Left cardiac atrium (tissue), 4 donors: Measurements from ENCODE around the gene CELF2. TPM values are rescaled to one million over a fixed set of nuclear protein-coding genes. Genes with fewer than 3 reads are reported as not detected.
A peak's percentile ranks its signal among the peaks of the same experiment; 100 is the strongest.

ENCODE experiments used
- ATAC-seq, 2 donors: fragments of 200-7000 bp; cut with Tn5 transposase; one replicate each; pipeline ENCODE4 v1.9.1; 2020; ENCODE audit warnings: mild to moderate bottlenecking in 2 of 2, moderate library complexity in 2 of 2
- DNase-seq: peaks from one replicate; pipeline ENCODE4 v3.0.0-alpha.2; 2020
- intact Hi-C, 2 donors: fragments of 100-400 bp; cut with DNase I; formaldehyde crosslinking; loops; one replicate each; pipeline versions ENCODE4 v1.14.1 to v1.15.1; 2022 to 2023
- total RNA-seq, 2 donors: library from RNA; stranded (reverse); fragmentation: NEBNext Ultra II Directional; extraction: Animal tissue kit (Norgen Biotek cat#: 25700); gene quantifications; one replicate each; pipeline ENCODE4 v1.2.1, GENCODE V29; 2021
- donor health status: DM: no; HTN: yes; CAD: no.
- donor health status: DM: no; HTN: yes; CAD: no; lungs with severe emphysema.
- donor health status: DM: yes; HTN: yes; CAD: no.
- donor health status: Dilated cardiomyopathy.

Gene CELF2
- total RNA-seq, 2 donors from 2014 or later, result 68.4 to 72.5 TPM

GRCh38 chr10:11237571-11237970 is 219.9 kb downstream of the CELF2 start:
- ATAC-seq, result no peak
- intact Hi-C loops, result no loop called here
- DNase-seq, result no peak

- ATAC-seq, result peak in 1 of 2 donors; percentile 45
- no peak for DNase-seq
- intact Hi-C loops, result no loop called here
Measured at GRCh38 chr10:11238893-11239292, 221.2 kb downstream of the CELF2 start.

GRCh38 chr10:11240641-11241040 is 223.0 kb downstream of the CELF2 start:
- ATAC-seq (no peak), DNase-seq (no peak)
- intact Hi-C loops, result no loop called here

GRCh38 chr10:11242443-11243387 is 225.0 kb downstream of the CELF2 start:
- intact Hi-C loops, result no loop called here
- peak; percentile 91 to 96 for ATAC-seq
- DNase-seq, result peak; percentile 75

GRCh38 chr10:11243425-11244222 is 226.0 kb downstream of the CELF2 start:
- no peak for DNase-seq
- intact Hi-C loops, result no loop called here

GRCh38 chr10:11245095-11245479 is 227.4 kb downstream of the CELF2 start:
- no peak for ATAC-seq
- intact Hi-C loops, result no loop called here
- no peak for DNase-seq

More at GRCh38 chr10:11243425-11244222, 226.0 kb downstream of the CELF2 start:
- ATAC-seq, result no peak

- intact Hi-C loops, result no loop called here
- no peak for ATAC-seq
- DNase-seq, result no peak
Measured at GRCh38 chr10:11245510-11245909, 227.8 kb downstream of the CELF2 start.

- DNase-seq (no peak), ATAC-seq (no peak)
- intact Hi-C loops, result no loop called here
Measured at GRCh38 chr10:11245981-11246590, 228.4 kb downstream of the CELF2 start.

GRCh38 chr10:11246752-11247467 is 229.2 kb downstream of the CELF2 start:
- intact Hi-C loops, result no loop called here
- no peak for ATAC-seq
- DNase-seq, result no peak

GRCh38 chr10:11249152-11249807 is 231.6 kb downstream of the CELF2 start:
- DNase-seq (no peak), ATAC-seq (peak in 1 of 2 donors; percentile 9)
- intact Hi-C loops, result no loop called here

GRCh38 chr10:11249808-11250195 is 232.1 kb downstream of the CELF2 start:
- intact Hi-C loops, result no loop called here
- ATAC-seq (no peak), DNase-seq (no peak)

- intact Hi-C loops, result no loop called here
- DNase-seq (no peak), ATAC-seq (no peak)
Measured at GRCh38 chr10:11250304-11250703, 232.6 kb downstream of the CELF2 start.

- intact Hi-C loops, result no loop called here
- DNase-seq (no peak), ATAC-seq (no peak)
Measured at GRCh38 chr10:11252887-11253286, 235.2 kb downstream of the CELF2 start.

GRCh38 chr10:11253385-11254002 is 235.8 kb downstream of the CELF2 start:
- DNase-seq, result no peak
- intact Hi-C loops, result no loop called here
- ATAC-seq, result no peak

- intact Hi-C loops, result no loop called here
- ATAC-seq, result no peak
Measured at GRCh38 chr10:11255156-11255555, 237.5 kb downstream of the CELF2 start.

GRCh38 chr10:11255796-11256444 is 238.2 kb downstream of the CELF2 start:
- ATAC-seq (peak; percentile 25 to 55), DNase-seq (no peak)
- intact Hi-C loops, result no loop called here

More at GRCh38 chr10:11255156-11255555, 237.5 kb downstream of the CELF2 start:
- no peak for DNase-seq

GRCh38 chr10:11256896-11257295 is 239.2 kb downstream of the CELF2 start:
- intact Hi-C loops, result no loop called here
- no peak for DNase-seq

More at GRCh38 chr10:11256896-11257295, 239.2 kb downstream of the CELF2 start:
- ATAC-seq, result no peak
